Fibroblast of the aortic adventitia (primary cell): ENCODE results near the gene ADK. TPM values are rescaled to one million over a fixed set of nuclear protein-coding genes. Genes with fewer than 3 reads are reported as not detected.

ENCODE experiments used
- DNase-seq: peaks from one replicate; pipeline ENCODE4 v3.0.0-alpha.2; 2010; ENCODE audit warnings: low read depth
- H3K4me3 ChIP-seq: 2 replicates; pipeline ENCODE4 v1.5.1; 2011; ENCODE audit warnings: low read depth, mild to moderate bottlenecking, control low read depth, low read length, moderate library complexity
- CTCF ChIP-seq: IDR thresholded peaks from 2 replicates; pipeline ENCODE4 v1.5.1; 2011; ENCODE audit warnings: mild to moderate bottlenecking, low read length, control low read depth, inconsistent platforms; ENCODE audit not compliant: insufficient read depth
- total RNA-seq: library from RNA; depleted of rRNA; stranded (reverse); fragments of >200 nt; gene quantifications from 2 replicates; pipeline ENCODE4 v1.2.3, GENCODE V29; 2012; ENCODE audit warnings: low replicate concordance

ADK gene
- total RNA-seq, 1 donor = 96.8 TPM

GRCh38 chr10:74388801-74389200 lies 237.8 kb downstream of the ADK start:
- H3K4me3 ChIP-seq = no peak overlapping the region
- no peak for DNase-seq
- no peak for TF ChIP-seq CTCF

GRCh38 chr10:74391786-74392185 lies 240.8 kb downstream of the ADK start:
- H3K4me3 ChIP-seq = no peak overlapping the region
- TF ChIP-seq CTCF = no peak
- no peak for DNase-seq

GRCh38 chr10:74394416-74394969 lies 243.5 kb downstream of the ADK start:
- H3K4me3 ChIP-seq = no peak overlapping the region
- TF ChIP-seq CTCF = no peak
- no peak for DNase-seq

- no peak for DNase-seq
- TF ChIP-seq CTCF = no peak
- H3K4me3 ChIP-seq = no peak overlapping the region
These were observed 249.2 kb downstream of the ADK start for GRCh38 chr10:74400186-74400585.

GRCh38 chr10:74406006-74406405 lies 255.0 kb downstream of the ADK start:
- no peak for DNase-seq
- TF ChIP-seq CTCF = no peak
- H3K4me3 ChIP-seq = no peak overlapping the region

GRCh38 chr10:74415146-74415839 lies 264.3 kb downstream of the ADK start:
- no peak for TF ChIP-seq CTCF
- H3K4me3 ChIP-seq = no peak overlapping the region
- DNase-seq = no peak
